ENCODE measurements around the gene HEPHL1. TPM values are rescaled to one million over a fixed set of nuclear protein-coding genes. Genes with fewer than 3 reads are reported as not detected.

Gene HEPHL1, protein sequence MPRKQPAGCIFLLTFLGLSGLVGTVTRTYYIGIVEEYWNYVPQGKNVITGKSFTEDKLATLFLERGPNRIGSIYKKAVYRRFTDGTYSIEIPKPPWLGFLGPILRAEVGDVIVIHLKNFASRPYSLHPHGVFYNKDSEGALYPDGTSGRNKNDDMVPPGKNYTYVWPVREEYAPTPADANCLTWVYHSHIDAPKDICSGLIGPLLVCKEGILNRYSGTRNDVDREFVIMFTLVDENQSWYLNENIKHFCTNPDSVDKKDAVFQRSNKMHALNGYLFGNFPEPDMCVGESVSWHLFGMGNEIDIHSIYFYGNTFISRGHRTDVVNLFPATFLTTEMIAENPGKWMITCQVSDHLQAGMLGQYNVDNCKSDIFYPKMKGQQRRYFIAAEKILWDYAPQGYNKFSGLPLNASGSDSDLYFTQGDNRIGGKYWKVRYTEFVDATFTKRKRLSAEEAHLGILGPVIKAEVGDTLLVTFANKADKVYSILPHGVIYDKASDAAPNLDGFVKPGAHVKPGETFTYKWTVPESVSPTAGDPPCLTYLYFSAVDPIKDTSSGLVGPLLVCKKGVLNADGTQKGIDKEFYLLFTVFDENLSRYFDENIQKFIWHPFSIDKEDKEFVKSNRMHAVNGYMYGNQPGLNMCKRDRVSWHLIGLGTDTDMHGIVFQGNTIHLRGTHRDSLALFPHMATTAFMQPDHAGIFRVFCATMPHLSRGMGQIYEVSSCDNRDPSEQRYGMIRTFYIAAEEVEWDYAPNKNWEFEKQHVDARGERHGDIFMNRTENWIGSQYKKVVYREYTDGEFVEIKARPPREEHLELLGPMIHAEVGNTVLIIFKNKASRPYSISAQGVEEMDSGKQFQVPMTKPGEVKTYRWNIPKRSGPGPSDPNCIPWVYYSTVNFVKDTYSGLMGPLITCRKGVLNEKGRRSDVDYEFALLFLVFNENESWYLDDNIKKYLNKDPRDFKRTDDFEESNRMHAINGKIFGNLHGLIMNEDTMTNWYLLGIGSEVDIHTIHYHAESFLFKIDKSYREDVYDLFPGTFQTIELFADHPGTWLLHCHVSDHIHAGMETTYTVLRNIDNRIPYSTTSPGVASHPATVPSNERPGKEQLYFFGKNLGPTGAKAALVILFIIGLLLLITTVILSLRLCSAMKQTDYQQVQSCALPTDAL
- total RNA-seq, result not detected in 2 replicates

DNA sequence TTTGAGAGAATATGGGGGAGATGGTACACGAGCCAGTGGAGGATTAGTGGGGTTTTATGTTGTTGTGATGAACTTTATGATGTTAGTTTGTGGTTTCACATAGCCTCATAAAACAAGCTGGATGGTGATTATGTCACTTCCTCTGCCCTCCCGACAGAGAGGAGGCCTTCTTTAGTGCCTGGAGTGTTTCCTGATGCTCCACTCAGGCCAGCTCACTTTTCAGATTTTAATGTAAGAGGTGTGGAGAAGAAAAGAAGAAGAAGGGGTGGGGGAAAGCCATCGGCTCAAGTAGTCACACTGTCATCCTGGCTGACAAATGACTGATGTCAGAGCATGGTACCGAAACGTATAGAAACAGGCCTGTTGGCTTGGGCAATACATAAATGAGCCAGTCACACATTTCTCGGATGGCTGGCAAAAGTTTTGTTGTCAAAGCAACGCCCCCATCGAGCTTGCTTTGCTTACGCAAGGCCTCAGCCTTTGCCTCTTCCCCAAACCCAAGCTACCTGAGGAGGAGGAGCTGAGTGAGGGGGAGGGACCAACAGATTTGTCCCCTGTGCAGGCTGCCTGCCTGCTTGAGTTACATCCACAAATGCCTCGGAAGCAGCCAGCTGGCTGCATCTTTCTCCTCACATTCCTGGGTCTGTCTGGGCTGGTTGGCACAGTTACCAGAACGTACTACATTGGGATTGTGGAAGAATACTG lies at the start of gene HEPHL1:
Gene HEPHL1, plus strand, starts transcription at position 578 of the 705 bp plus-strand sequence. Its CDS starts 15 bp downstream, at position 593.

DNA sequence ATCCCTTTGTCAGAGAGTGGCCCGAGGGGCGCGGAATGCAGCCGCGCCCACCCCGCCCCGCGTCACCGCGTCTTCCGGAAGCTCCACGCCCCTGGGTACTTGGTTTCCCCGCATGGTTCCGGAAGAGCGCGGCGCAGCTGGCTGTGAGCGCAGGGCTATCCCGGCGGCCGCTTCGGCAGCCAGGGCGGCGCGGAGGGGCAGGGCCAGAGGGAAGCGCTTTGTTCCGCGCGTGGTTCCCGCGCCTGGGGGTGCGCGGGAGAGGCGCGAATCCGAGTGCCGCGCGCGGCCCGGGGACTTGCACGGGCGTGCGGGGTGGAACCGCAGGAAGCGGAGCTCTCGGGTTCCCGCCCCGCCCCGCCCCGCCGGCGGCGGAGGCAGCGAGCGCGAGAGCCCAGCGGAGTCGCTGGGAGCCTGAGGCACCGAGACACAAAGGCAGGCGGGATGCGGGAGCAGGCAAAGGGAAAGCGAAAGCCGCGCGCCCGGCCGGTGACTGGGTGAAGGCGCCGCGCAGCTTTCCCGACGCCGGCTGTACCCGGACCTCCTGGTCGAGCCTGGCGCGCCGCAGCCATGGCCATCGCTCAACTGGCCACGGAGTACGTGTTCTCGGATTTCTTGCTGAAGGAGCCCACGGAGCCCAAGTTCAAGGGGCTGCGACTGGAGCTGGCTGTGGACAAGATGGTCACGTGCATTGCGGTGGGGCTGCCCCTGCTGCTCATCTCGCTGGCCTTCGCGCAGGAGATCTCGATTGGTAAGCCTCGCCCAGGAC lies 107.8 kb downstream of the HEPHL1 start, which contains the start of gene PANX1:
Gene PANX1, plus strand, starts transcription at position 96 of the 766 bp plus-strand sequence. Its CDS starts 472 bp downstream, at position 568.

Small RNA genes within 50 kb of the gene (small RNA-seq; reads per million reads assigned to genes)
- gene AP002795.1, result not detected

Other genes starting within 250 kb of the HEPHL1 start
- 34.6 and 36.8 TPM in 2 replicates for gene MED17, start 237.1 kb upstream of the HEPHL1 start, total RNA-seq
- gene VSTM5, start 170.7 kb upstream of the HEPHL1 start, total RNA-seq, result 0.39 and 0.86 TPM in 2 replicates
- 28.2 and 30.8 TPM in 2 replicates for gene PANX1, start 107.5 kb downstream of the HEPHL1 start, total RNA-seq